RWPE1 (cell line): ENCODE results near the gene ZNF521.

Experiments used
- CTCF ChIA-PET: fragments of 350-600 bp; sonication (Branson Sonifier 250); formaldehyde crosslinking; extraction: SDS; loops from one replicate; lab custom pipeline; 2021; lab: Yijun Ruan, JAX
- POLR2A ChIA-PET: fragments of 400-600 bp; formaldehyde crosslinking; extraction: SDS; loops from one replicate; lab custom pipeline; 2020; ENCODE audit warnings: antibody characterized with exemption; ENCODE audit not compliant: low non-redundant PET; lab: Yijun Ruan, JAX
- DNase-seq: peaks from one replicate; pipeline ENCODE4 v3.0.0; 2012; ENCODE audit warnings: low spot score
- H3K27ac ChIP-seq: fragments of 450-650 bp; 2 replicates; pipeline ENCODE4 v1.5.1; 2017
- TF ChIP-seq, protein P1 (sequence below): fragments of 450-650 bp; conservative IDR thresholded peaks from 2 replicates; pipeline ENCODE4 v1.5.1; 2017; ENCODE audit warnings: low read depth, mild to moderate bottlenecking

Gene ZNF521

DNA sequence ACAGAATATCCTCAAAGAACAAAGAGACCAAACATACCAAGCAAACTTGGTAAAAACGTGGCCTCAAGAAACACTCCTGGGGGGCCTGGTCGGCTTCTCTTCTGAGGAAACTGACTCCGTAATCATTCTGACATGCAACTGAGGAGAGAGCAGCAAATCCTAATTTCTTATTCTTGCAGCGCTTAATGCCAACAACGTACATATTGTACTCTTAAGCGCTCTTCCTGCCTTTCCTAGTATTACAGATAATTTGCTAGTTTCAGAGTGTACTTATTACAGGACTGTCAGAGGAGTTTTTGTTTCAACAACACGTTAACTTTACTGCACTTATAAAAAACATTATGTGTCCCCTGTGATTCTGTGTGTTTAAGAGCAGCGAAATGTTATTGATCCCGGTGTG lies 64.9 kb downstream of the ZNF521 start:
- TF ChIP-seq, protein P1, sequence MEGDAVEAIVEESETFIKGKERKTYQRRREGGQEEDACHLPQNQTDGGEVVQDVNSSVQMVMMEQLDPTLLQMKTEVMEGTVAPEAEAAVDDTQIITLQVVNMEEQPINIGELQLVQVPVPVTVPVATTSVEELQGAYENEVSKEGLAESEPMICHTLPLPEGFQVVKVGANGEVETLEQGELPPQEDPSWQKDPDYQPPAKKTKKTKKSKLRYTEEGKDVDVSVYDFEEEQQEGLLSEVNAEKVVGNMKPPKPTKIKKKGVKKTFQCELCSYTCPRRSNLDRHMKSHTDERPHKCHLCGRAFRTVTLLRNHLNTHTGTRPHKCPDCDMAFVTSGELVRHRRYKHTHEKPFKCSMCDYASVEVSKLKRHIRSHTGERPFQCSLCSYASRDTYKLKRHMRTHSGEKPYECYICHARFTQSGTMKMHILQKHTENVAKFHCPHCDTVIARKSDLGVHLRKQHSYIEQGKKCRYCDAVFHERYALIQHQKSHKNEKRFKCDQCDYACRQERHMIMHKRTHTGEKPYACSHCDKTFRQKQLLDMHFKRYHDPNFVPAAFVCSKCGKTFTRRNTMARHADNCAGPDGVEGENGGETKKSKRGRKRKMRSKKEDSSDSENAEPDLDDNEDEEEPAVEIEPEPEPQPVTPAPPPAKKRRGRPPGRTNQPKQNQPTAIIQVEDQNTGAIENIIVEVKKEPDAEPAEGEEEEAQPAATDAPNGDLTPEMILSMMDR = no peak
- DNase-seq = no peak
- ChIA-PET POLR2A (no interaction called here), CTCF (no interaction called here)
- H3K27ac ChIP-seq = no peak overlapping the region

DNA sequence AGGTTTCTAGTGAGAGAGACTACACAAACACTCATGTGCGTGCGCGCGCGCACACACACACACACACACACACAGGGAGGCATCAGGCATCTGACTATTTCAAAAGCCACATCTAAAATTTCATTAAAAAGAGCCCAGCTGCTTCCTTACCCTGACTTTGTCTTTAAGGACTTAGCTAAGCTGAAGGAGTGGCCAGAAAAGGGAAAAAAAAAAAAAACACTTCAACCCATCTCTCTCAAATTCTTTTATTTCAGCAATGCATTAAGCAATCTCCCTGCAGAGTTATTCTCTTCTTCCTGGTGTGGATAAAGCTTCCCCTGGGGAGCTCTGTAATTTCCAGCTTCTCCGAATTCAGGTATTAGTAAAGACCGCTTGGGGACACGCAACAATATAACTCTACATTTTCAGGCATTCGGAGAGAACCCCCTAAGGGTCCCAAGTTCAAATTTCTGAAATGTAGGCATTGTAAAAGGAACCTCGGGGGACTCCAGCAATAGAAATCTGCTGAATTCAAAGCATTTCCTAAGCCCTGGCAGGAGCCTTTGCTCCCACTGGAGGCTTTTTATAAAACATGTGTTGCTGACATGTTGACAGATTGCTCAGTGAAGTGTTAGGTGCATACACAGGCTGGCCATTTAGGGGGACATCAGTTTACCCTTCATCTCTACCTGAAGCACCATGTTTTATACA lies 67.0 kb downstream of the ZNF521 start:
- no peak for DNase-seq
- ChIA-PET POLR2A (no interaction called here), CTCF (interaction anchor here (0.7 kb wide), 1 partner anchor 40 kb away, joined by 3 read pairs; no protein-coding TSS in a partner anchor)

DNA sequence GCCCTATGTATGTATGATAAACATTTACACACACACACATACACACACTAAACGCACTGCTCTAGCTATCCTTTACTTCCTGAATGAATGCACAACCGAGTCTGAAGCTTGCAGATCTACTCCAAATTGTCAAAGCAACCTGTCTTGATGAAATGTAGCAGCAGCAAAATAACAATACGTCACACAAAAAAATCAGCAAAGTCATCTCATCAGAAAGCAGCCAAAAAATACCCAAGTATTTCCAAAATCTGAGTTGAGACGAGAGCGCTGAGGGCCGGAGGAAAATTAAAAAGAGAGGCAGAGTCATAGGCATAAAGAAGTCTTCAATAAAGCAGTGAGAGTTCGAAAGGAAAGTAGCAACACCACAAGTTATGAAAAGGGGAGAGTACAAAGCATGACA lies 67.7 kb downstream of the ZNF521 start:
- POLR2A ChIA-PET = no interaction called here
- CTCF ChIA-PET = no interaction called here
- no peak overlapping the region for H3K27ac ChIP-seq

More for the DNA sequence above, 67.0 kb downstream of the ZNF521 start:
- TF ChIP-seq, protein P1 = no peak
- no peak overlapping the region for H3K27ac ChIP-seq

DNA sequence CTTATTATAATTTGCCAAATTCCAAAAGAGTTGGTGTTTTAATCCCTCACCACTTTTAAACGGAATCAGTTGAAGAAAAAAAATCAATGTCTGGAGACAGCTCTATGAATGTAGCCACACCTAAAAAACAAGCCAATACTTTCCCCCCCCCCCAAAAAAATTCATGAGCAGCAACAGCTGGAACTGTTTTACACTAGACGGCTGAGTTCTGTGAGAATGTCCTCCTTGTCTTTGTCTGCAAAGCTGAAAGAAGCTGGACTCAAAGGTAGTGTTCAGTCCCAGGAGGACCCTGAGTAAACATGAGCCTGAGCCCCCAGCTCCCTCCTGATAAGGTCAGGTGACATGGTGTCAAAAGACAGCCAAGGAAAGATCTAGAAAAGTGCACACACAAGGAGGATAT lies 68.2 kb downstream of the ZNF521 start:
- POLR2A ChIA-PET = no interaction called here
- no peak overlapping the region for H3K27ac ChIP-seq
- TF ChIP-seq, protein P1 = no peak
- no peak for DNase-seq
- CTCF ChIA-PET = no interaction called here

More for the DNA sequence above, 67.7 kb downstream of the ZNF521 start:
- TF ChIP-seq, protein P1 = no peak
- DNase-seq = no peak

DNA sequence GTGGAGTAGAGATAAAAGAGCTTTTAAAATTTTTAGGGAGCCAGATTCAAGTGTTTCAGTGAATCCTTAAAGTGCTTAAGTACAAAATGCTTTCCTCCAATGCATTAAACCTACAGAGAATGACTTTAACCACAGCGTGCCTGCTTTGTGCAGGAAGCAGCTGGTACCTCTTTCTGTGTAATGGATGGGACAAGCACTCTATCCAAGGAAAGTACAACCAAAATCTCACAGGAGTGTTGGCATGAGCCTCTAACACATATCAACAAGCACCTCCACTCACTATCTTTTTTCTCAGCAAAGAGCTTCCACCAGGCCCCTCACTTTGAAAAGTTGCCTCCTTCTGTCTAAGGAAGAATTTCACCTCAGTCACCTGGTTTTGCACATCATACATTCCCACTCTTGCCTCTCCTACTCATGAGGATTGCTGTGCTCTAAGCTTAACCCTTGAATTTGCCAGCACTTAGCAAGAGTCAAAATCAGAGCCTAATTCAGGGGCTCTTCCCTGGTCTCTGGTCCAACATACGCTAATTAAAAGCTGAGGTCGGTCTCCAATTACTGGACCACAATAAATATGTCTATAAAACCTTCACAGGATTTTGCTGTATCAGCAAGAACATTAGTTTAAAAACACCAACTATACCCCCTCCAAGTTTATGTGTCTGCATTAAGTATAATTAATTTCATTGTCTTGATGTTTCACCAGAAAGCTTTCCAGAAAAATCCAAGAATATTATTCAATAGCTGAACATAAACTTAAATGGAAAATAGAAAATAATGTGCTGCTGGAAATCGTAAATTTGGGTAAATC lies 68.9 kb downstream of the ZNF521 start:
- no peak for DNase-seq
- POLR2A ChIA-PET = no interaction called here
- CTCF ChIA-PET = no interaction called here
- H3K27ac ChIP-seq = no peak overlapping the region
- TF ChIP-seq, protein P1 = no peak

DNA sequence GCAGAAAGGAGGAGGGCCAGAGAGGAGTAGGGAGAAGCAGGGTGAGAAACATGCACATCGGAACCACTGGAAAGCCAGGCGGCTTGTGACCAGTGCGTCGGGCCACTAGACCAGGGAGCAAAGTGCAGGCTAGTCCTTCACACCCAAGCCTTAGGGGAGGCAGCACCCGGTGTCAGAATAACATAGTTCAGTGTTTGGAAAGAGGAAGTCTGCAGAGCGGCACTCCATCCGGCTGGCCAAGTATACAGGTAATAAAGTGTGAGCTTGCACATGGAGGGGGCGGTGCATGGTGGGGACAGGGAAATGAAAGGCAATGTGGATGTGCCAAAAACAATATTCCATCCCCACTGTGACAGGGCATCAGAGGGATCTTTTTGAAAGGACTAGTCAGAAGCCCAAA lies 69.7 kb downstream of the ZNF521 start:
- no peak for DNase-seq
- TF ChIP-seq, protein P1 = no peak
- ChIA-PET POLR2A (no interaction called here), CTCF (no interaction called here)
- no peak overlapping the region for H3K27ac ChIP-seq
